Mucosa of gallbladder (tissue), 1 donor: Measurements from ENCODE around the gene GPR78. TPM values are rescaled to one million over a fixed set of nuclear protein-coding genes. Genes with fewer than 3 reads are reported as not detected.

Experiments used
- DNase-seq: peaks from one replicate; pipeline ENCODE4 v3.0.0-alpha.2; 2020; ENCODE audit warnings: low spot score
- total RNA-seq: library from RNA; stranded (reverse); gene quantifications from one replicate; pipeline ENCODE4 v1.2.1, GENCODE V29; 2021
- donor health status: DM: no; HTN: no; CAD: no.

Gene GPR78
- total RNA-seq, 1 donor from 2014 or later, result 0.29 TPM

DNA sequence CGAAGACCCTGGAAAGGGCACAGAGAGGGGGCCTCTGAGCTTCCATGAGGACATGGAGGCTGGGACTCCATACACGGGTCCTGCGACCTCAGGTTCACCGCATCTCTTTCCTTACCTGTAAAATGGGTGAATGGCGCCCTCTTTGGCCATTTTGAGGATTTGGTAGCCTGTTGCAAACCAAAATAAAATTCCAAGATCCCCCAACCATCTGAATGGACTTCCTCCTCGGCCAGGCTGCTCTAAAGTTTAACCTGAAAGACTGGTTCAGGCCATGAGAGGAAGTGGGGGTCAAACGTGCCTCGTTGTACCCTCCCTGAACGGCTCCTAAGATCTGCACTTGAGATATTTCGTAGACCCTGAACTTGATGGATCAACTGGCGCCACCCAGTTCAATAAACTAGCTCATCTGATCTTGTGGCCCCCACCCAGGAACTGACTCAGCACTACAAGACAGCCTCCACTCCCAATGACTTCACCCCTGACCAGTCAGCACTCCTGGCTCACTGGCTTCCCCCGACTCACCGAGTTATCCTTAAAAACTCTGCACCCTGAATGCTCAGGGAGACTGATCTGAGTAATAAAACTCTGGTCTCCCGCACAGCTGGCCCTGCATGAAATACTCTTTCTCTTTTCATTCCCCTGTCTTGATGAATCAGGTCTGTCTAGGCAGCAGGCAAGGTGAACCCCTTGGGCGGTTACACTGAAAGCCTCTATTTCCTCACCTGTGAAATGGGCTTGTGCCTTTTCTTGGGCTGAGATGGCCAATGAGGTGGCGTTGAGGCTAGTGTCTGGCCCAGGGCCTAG lies 32.9 kb upstream of the GPR78 start:
- no peak for DNase-seq

DNA sequence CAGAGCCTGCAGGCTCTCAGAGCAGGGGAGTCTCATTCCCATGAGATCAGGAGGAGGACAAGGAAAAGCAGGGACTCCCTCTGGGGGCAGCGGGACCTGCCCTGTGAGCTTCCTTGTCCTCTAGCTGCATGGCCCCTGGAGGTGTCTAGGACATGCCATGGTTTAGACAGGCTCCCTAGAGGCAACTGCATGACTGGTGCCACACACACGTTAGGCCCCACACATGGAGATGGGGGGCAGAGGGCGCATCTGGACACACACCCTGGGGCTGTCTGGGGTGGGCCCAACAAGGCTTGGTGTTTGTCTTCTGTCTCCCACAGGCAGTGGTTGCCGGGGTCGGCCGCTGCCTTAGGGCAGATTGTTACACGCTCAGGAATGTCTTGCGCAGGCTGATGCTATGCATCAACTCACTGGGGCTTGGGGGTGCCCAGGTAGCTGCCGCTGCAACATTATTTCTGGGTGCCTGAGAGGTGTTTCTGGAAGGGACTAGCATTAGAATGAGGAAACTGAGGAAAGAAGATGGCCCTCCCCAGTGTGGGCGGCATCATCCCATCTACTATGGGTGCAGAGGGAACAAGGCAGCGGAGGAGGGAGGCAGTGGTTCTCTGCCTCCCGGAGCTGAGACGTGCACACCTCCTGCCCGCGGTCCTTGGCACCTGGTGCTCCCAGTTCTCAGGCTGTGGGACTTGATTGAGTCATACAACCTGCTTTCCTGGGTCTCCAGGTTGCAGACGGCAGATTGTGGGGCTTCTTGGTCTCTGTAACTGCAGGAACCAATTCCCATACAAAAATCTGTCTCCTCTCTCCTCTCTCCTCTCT lies 32.1 kb upstream of the GPR78 start:
- DNase-seq, result no peak

DNA sequence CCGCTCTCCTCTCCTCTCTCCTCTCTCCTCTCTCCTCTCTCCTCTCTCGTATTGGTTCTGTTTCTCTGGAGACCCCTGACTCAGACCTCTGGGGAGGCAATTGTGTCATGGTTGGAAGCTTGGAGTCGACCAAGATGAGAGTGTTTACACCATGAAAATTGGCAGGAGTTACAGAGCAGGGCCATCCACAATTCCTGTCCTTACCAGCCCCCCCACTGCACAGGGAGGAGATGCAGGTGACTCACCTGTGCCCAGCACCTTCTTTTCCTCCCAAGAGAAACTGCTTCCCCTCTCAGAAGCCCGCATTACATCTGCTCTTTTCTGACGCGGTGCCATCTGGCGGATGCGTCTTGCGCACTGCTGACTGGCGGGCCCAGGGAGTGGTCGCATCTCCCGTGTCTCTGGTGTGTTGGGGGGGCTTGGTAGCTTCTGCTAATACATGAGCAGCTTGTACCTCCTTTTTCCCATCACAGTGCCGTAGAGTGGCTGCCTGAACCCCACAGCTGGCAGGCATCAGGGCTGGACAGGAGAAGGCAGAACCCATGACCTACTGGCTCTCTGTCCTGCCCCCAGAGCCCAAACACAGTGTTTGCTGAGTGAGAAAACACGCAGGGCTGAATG lies 31.4 kb upstream of the GPR78 start:
- DNase-seq, result no peak

DNA sequence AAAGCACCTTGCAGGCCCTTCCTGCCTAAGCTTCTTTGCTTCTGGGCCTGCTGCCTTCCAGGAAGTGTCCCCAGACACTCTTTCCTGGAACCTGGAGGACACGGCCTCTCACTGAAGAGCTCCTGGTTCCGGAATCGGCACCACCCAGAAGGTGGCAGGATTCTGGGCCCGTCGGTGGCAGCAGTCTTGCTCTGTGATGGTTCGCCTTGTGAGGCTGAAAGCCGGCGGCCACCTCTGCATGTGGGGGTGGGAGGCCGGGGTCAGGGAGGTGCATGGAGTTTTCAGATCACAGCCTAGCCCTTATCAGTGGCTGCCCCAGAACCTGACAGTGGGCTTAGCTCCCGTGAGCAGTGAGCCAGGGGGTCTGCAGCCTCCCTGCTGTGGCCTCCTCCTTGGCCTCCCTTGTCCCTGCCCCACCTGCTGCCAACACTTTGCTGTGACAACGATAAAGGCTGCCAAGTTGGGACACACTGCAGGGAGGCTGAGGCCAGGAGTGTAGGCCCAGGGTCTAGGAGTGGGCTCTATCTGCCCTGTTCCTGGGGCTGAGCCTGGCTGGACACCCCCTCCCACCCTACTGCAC lies 30.8 kb upstream of the GPR78 start:
- DNase-seq, result no peak

DNA sequence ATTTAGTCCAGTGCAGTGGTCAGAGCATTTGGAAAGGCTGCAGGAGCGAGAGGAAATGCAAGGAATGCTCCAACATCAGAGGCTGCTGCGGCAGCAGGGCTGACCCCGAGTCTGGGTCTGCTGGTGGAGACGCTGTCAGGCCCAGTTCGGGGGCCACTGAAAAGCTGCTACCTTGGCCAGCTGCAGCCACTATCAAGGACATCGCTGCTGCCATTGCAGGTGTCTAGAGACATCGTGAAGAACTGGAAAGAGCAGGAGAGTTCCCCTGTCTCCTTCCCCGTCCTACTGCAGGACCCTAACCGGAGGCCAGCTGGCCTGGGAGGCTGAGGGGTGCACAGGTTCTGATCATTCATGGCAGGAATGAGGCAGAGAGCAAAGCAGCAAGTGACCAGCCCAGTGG lies 29.5 kb upstream of the GPR78 start:
- DNase-seq, result no peak

- DNase-seq, result no peak
Measured at GRCh38 chr4:8552024-8552423, 28.2 kb upstream of the GPR78 start.

DNA sequence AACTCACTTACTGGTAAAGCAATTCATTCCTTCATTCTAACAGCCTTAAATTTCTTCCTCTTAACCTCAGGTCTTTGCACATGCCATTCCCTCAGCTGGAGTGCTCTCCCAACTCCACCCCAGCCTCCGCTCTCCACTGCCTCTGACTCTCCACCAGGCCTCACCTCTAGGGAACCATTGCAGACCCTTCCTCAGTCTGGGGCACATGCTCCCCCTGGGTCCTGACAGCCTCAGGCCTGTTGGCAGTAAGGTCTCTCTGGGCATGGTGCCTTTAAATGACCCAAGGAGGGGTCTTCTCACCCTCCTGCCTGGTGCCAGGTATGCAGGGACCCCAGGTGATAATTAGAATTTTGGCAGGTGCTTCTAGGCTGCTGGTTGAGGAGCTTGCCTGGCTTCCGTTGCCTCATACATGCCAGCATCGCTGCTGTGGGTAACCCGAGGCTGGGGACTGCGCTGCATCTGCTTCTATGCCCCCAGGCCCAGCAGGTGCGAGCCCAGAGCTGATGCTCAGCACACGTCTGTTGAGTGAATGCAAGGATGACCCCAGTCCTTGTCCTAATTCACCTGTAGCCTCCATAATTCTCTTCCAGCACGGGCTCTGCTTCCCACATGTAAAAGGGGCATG lies 27.5 kb upstream of the GPR78 start:
- DNase-seq, result no peak

- no peak for DNase-seq
Measured at GRCh38 chr4:8553216-8553615, 27.0 kb upstream of the GPR78 start.

DNA sequence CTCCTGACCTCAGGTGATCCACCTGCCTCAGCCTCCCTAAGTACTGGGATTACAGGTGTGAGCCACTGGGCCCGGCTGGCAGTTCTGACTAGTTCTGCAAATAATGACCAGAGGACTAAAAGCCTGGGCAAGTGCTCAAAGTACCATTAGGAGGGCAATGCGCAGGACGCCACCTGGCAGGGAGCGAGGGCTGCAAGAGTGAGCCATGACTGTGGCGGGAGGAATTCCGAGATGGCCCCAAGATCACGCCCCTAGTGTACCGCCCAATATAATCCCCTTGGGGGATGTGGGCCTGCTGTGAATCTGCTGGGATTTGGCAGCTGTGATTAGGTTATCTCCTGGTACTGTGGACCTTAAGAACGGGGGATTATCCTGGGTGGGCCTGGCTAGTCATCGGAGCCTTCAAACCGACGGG lies 26.2 kb upstream of the GPR78 start:
- DNase-seq, result no peak

GRCh38 chr4:8554555-8555100 lies 25.6 kb upstream of the GPR78 start:
- DNase-seq, result no peak

GRCh38 chr4:8555716-8556115 lies 24.5 kb upstream of the GPR78 start:
- DNase-seq, result no peak

DNA sequence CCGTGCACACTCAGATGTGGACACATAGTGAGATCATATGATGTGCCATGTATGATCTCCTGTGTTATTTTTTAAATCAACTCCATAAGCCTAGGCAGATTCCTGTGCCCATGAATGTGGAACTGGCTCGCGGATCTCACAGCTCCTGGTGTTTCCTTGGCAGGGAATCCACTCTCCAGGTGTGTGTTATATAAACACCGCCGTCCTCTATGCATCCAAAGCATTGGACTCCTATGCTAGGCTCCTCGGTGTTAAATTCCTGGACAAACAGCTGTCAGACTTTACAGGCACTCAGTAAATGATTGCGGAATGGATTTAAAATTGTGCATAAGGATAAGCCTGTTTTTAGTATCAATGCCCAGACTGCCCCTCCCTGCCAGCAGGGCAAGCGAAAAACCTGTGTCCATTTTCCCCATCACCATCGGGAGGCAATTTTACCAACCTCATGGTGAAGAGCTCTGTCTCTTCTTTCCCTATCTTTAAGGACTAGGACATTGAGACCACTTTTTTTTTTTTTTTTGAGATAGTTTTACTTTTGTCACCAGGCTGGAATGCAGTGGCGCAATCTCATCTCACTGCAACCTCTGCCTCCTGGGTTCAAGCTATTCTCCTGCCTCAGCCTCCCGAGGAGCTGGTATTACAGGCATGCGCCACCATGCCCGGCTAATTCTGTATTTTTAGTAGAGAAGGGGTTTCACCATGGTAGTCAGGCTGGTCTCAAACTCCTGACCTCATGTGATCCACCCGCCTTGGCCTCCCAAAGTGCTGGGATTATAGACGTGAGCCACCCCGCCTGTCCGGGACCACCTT lies 23.6 kb upstream of the GPR78 start:
- DNase-seq, result no peak

- DNase-seq, result no peak
Measured at GRCh38 chr4:8557151-8558076, 22.8 kb upstream of the GPR78 start.

DNA sequence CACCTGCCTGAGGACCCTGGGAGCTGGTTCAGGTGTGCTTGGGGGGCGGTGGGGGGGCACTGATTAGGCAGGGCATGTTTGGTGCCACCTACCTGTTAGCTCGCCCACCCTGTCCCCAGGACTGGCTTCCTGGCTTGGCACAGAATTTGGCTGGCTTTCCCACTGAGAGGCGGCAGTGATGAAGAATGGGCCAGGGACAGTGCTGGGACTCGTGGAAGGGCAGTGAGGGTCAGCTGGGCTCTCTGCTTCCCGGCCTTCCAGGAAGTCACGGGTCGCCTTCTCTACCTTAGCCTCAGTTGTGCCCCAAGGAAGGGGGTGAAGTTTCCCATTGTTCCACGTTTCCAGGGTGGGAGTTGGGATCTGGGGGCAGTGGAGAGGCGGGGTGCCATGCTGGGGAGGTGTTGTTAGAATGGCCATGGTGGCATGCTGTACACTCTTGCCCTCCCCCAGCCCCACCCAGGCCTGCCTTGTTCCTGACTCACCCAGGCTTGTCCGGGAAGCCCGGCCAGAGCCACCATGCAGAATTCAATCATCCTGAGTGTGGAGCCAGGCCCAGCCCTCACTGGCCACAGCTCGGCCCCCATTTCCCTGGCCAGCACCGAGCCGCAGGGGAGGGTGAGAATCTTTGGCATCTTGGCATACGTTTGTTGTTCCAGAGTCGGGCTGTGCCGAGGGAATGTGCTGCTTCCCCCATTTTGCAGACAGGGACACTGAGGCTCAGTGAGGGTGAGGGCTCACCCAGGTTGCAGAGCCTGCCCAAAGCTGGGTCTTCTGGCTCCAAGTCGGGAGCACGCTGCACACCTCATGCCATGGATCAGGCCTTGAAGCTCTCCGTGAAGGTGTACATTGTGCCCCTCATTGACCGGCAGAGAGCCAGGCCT lies 21.9 kb upstream of the GPR78 start:
- no peak for DNase-seq

DNA sequence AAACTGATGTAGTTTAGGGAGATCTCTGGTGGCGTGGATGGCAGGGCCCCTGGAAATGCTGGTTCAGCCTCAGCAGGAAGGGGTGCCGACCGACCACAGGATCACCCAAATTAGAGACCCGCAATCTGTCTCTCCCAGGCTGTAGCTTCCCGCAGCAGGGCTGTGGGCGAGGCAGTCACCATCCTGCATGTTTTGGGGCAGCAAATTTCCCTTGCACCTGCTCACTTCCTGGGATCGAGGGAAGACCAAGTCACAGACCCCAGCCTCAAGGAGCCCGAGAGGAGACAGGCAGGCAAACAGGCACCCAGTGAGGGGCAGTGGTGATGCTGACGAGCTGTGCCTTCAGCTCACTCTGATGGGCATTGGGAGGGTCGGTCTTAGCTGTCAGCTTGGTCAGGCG lies 21.2 kb upstream of the GPR78 start:
- DNase-seq, result no peak

DNA sequence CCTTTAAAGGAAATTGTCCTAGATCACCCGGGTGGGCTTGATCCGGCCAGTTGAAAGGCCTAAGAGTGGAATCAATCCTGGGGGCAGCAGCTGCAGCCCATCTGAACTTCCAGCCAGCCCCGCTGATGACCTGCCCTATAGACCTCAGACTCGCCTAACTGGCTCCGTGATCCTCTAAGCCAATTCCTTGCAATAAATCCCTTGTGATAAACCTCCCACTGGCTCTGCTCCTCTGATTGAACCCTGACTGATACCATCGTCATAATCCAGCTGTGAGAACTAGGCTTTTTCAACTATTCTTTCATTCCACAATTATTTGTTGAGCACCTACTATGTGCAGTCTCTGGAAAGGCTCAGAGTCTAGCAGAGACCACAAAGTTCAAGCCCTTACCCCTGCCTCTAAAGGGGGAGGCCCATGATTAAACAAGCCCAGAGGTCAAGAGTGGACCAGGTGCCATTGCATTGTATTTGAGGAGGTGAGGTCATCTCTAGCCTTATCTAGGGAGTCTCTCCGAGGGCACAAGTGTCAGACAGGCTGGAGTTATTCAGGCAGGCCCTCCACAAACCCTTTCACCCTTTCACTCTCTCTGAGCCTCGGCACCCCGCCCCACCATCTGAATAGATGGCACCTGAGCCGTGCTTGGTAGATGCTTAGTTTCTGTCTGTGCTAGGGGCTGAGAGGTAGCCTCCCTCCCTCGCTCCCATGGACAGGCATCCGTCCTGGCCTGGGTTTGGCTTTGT lies 20.5 kb upstream of the GPR78 start:
- no peak for DNase-seq

- no peak for DNase-seq
Measured at GRCh38 chr4:8560265-8561047, 19.7 kb upstream of the GPR78 start.
